ENCODE data around the gene PAM16.

The PAM16 gene

DNA sequence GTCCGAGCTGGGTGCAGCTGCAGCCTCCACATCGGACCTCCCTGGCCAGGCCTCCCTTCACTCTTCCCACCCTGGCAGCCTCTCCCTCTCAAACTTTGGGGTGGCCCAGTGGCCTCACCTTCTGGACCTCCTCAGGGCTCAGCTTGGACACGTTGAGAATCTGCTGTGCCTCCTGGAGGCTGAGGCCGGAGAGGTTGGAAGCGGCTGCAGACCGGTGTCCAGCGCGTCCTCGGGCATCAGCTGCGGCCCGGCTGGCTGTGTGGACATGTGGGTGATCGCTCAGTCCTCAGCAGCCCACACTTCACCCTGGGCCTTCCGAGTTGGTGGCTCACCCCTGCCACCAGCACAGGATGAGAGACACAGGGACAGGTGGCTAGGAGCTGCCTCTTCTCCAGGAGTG is 9.9 kb downstream of the PAM16 start:
- TF ChIP-seq, protein P1, sequence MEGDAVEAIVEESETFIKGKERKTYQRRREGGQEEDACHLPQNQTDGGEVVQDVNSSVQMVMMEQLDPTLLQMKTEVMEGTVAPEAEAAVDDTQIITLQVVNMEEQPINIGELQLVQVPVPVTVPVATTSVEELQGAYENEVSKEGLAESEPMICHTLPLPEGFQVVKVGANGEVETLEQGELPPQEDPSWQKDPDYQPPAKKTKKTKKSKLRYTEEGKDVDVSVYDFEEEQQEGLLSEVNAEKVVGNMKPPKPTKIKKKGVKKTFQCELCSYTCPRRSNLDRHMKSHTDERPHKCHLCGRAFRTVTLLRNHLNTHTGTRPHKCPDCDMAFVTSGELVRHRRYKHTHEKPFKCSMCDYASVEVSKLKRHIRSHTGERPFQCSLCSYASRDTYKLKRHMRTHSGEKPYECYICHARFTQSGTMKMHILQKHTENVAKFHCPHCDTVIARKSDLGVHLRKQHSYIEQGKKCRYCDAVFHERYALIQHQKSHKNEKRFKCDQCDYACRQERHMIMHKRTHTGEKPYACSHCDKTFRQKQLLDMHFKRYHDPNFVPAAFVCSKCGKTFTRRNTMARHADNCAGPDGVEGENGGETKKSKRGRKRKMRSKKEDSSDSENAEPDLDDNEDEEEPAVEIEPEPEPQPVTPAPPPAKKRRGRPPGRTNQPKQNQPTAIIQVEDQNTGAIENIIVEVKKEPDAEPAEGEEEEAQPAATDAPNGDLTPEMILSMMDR (IDR thresholded peaks at IDR 0.05) = no peak
- no peaks in the 10 kb centered on the region for H3K36me3 ChIP-seq (ENCODE audit: control insufficient read depth, insufficient read depth, low read length)
- H3K4me2 ChIP-seq (ENCODE audit: low read length) = no peak overlapping the region
- no peak overlapping the region for H3K27ac ChIP-seq
- no peaks in the 10 kb centered on the region for H3K27me3 ChIP-seq (ENCODE audit: control insufficient read depth, insufficient read depth, low read length)
- H2AFZ ChIP-seq = no peak overlapping the region
- H3K9me3 ChIP-seq (ENCODE audit: control insufficient read depth, low read length) = no peaks in the 10 kb centered on the region
- no peak overlapping the region for H3K9ac ChIP-seq
- no peaks in the 10 kb centered on the region for H3K4me1 ChIP-seq
- no peak overlapping the region for H3K4me3 ChIP-seq (ENCODE audit: low read depth, low read length)
- peaks cover 24% of the 10 kb centered on the region for H3K79me2 ChIP-seq

DNA sequence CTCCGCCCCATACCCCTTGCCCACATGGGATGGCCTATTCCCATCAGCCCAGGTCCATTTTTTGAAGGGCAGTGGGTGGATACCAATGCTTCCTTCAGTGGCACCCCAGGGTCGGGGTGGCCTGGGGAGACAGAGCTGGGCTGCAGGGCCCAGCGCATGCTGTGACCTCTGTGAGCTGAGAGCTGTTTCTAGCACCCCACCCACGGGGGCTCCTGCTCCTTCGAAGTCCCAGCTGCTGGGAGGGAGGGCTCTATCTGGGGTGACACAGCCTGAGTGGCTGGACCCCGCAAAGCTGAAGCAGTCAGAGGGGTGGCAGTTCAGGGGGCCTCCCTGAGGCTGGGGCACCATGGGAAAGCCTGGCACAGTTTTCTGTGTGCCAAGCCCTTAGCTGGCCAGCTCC is 10.7 kb downstream of the PAM16 start:
- no peaks in the 10 kb centered on the region for H3K9me3 ChIP-seq (ENCODE audit: control insufficient read depth, low read length)
- no peaks in the 10 kb centered on the region for H3K4me1 ChIP-seq
- no peak overlapping the region for H2AFZ ChIP-seq
- H3K9ac ChIP-seq = no peak overlapping the region
- H3K79me2 ChIP-seq = peaks cover 24% of the 10 kb centered on the region
- no peak overlapping the region for H3K27ac ChIP-seq
- no peaks in the 10 kb centered on the region for H3K36me3 ChIP-seq (ENCODE audit: control insufficient read depth, insufficient read depth, low read length)
- H3K4me2 ChIP-seq (ENCODE audit: low read length) = no peak overlapping the region
- TF ChIP-seq, protein P1 (IDR thresholded peaks at IDR 0.05) = no peak
- H3K4me3 ChIP-seq (ENCODE audit: low read depth, low read length) = no peak overlapping the region
- H3K27me3 ChIP-seq (ENCODE audit: control insufficient read depth, insufficient read depth, low read length) = no peaks in the 10 kb centered on the region

DNA sequence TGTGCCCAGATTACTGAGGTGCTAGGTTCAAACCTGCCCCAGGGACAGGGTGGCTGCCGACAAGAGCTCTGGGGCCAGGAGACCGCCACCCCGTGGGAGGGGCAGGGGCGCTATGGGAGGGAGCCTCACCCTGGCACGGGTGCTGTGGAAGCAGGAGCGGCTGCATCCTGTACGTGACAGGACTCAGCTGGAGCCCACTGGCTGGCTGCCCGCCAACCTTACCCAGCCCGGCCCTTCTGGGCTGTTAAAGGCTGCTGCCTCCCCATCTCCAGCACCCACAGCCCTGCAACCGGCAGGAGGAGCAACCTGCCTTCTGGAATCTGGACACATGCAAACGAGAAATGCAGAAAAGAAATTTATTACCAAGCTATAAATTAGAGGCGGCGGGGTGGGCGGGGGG is 11.2 kb downstream of the PAM16 start:
- Histone ChIP-seq H3K9ac (no peak overlapping the region), H3K4me1 (no peaks in the 10 kb centered on the region), H3K4me3 (ENCODE audit: low read depth, low read length) (no peak overlapping the region), H3K27me3 (ENCODE audit: control insufficient read depth, insufficient read depth, low read length) (no peaks in the 10 kb centered on the region), H3K9me3 (ENCODE audit: control insufficient read depth, low read length) (no peaks in the 10 kb centered on the region), H2AFZ (no peak overlapping the region), H3K79me2 (peaks cover 24% of the 10 kb centered on the region), H3K36me3 (ENCODE audit: control insufficient read depth, insufficient read depth, low read length) (no peaks in the 10 kb centered on the region), H3K4me2 (ENCODE audit: low read length) (no peak overlapping the region), H3K27ac (no peak overlapping the region)
- TF ChIP-seq, protein P1 (IDR thresholded peaks at IDR 0.05) = no peak

DNA sequence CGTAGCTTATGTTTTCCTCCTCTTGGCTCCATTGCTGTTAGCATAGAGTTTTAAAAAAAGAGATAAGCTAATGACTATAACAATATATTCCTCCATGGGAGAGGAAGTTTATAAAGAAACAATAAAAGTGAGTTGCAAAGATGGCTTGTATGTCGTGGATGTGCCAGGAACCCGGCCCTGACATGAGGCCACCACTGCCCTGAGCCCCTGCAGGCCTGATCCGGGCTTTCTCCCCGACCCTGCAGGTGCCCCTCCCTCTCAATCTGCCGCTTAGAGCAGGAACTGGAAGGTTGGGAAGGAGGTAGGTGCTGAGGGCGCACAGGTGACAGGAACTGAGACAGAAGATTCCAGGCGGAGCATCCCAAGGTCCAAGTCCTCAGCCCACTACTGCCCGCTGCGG is 11.7 kb downstream of the PAM16 start:
- Histone ChIP-seq H3K4me1 (no peaks in the 10 kb centered on the region), H3K79me2 (peaks cover 24% of the 10 kb centered on the region), H2AFZ (no peak overlapping the region), H3K36me3 (ENCODE audit: control insufficient read depth, insufficient read depth, low read length) (no peaks in the 10 kb centered on the region), H3K9ac (no peak overlapping the region), H3K27me3 (ENCODE audit: control insufficient read depth, insufficient read depth, low read length) (no peaks in the 10 kb centered on the region), H3K9me3 (ENCODE audit: control insufficient read depth, low read length) (no peaks in the 10 kb centered on the region), H3K4me2 (ENCODE audit: low read length) (no peak overlapping the region), H3K4me3 (ENCODE audit: low read depth, low read length) (no peak overlapping the region), H3K27ac (no peak overlapping the region)
- TF ChIP-seq, protein P1 (IDR thresholded peaks at IDR 0.05) = no peak

DNA sequence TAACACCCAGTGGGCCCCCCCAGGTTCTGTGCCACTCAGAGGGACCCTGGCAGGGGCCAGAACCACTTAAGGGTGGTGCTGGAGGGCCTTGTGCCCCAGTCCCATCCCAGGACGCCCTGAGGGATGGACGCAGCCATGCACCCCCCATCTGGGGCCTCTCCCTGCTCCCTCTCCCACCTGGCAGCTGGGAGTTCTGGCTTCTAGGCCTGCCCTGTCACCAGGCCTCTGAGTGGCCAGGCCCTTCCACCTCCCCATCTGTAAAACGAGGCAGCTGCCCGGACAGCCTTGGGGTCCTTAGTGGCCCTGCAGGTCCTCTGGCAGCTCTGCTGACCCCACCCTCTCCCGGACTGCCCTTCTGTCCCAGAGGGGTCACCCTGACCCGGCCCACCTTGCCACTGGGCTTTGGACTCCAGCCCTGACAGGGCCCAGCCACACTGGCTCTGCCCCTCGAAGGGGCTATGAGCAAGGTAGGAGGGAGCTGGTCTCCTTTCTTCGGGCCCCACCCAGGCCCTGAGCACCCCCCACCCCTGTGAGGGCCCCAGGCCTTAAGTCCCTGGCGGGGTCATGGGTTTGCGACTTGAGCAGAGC is 12.3 kb downstream of the PAM16 start:
- TF ChIP-seq, protein P1 (IDR thresholded peaks at IDR 0.05) = no peak
- Histone ChIP-seq H3K27me3 (ENCODE audit: control insufficient read depth, insufficient read depth, low read length) (no peaks in the 10 kb centered on the region), H3K9ac (no peak overlapping the region), H2AFZ (no peak overlapping the region), H3K79me2 (peaks cover 22% of the 10 kb centered on the region), H3K4me1 (no peaks in the 10 kb centered on the region), H3K27ac (no peak overlapping the region), H3K4me2 (ENCODE audit: low read length) (no peak overlapping the region), H3K36me3 (ENCODE audit: control insufficient read depth, insufficient read depth, low read length) (no peaks in the 10 kb centered on the region), H3K4me3 (ENCODE audit: low read depth, low read length) (no peak overlapping the region), H3K9me3 (ENCODE audit: control insufficient read depth, low read length) (no peaks in the 10 kb centered on the region)
